ENCODE measurements around the gene AGA.

AGA gene

GRCh38 chr4:177385576-177386277 lies 56.5 kb downstream of the AGA start:
- no peak for DNase-seq

- DNase-seq = no peak
Measured at GRCh38 chr4:177384856-177385397, 57.3 kb downstream of the AGA start.

- DNase-seq = no peak
Measured at GRCh38 chr4:177381762-177382310, 60.4 kb downstream of the AGA start.

All from activated CD8-positive, alpha-beta memory T cell treated with anti-CD3 and anti-CD28 coated beads for 24 hours (primary cell).